Sigmoid colon (tissue), 4 donors: Measurements from ENCODE around the gene TERF2IP.

ENCODE experiments used
- POLR2A ChIP-seq, 2 donors: fragments of 450-650 bp; IDR thresholded peaks; one replicate each; pipeline ENCODE4 v1.6.1; 2016; ENCODE audit warnings: antibody characterized with exemption in 2 of 2, mild to moderate bottlenecking in 2 of 2, moderate library complexity in 2 of 2
- POLR2AphosphoS5 ChIP-seq, 4 donors: sonication (generic); formaldehyde crosslinking; IDR thresholded peaks; one replicate each; pipeline ENCODE4 v1.6.1; 2017; ENCODE audit warnings: antibody characterized with exemption in 4 of 4
- TF ChIP-seq, protein P1 (sequence below), 4 experiments: fragments of 450-650 bp in 3 of 4; fragments of 200-600 bp in 1 of 4; IDR thresholded peaks; one replicate each; pipeline ENCODE4 v1.5.1; 2016 to 2019; ENCODE audit warnings: antibody characterized with exemption in 4 of 4, mild to moderate bottlenecking in 3 of 4, moderate library complexity in 2 of 4

DNA sequence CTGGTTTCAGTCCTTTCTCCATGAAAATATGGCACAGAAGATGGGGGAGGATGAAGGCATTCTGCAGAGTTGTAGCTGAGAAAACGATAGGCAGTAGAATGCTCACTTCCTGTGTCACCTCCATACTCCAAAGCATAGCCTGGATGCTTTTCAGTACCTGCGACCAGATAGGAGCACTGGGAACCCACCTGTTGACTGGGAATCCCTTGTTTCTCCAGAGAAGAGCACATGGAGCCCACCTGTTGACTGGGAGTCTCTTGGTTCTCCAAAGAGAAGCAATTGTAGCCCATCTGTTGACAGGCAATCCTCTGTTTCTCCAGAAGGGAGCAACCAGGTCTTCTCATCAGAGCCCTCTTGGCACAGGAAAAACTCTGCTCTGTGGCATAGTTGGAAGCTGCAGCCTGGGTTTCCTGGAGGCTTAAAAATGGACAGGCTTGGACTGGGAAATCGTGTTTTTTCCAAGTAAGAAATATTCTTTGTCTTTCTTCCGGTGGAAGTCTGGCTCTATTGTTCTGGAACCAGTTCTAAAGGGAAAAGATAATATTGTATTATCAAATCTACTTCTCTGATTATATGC is 13.2 kb downstream of the TERF2IP start:
- TF ChIP-seq, protein P1, sequence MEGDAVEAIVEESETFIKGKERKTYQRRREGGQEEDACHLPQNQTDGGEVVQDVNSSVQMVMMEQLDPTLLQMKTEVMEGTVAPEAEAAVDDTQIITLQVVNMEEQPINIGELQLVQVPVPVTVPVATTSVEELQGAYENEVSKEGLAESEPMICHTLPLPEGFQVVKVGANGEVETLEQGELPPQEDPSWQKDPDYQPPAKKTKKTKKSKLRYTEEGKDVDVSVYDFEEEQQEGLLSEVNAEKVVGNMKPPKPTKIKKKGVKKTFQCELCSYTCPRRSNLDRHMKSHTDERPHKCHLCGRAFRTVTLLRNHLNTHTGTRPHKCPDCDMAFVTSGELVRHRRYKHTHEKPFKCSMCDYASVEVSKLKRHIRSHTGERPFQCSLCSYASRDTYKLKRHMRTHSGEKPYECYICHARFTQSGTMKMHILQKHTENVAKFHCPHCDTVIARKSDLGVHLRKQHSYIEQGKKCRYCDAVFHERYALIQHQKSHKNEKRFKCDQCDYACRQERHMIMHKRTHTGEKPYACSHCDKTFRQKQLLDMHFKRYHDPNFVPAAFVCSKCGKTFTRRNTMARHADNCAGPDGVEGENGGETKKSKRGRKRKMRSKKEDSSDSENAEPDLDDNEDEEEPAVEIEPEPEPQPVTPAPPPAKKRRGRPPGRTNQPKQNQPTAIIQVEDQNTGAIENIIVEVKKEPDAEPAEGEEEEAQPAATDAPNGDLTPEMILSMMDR (IDR thresholded peaks at IDR 0.05), result no peak
- TF ChIP-seq POLR2AphosphoS5 (IDR thresholded peaks at IDR 0.05), result no peak
- no peak for TF ChIP-seq POLR2A (IDR thresholded peaks at IDR 0.05)
